Measurements from ENCODE around the gene S100B.
A peak's percentile ranks its signal among the peaks of the same experiment; 100 is the strongest.
"Not testable (repeated sequence)": the region's sequence is repeated elsewhere in the genome, so short reads cannot be mapped to it uniquely, and the experiment has no call there.

The S100B gene

GRCh38 chr21:46604975-46605766, at the start of gene S100B:
S100B (minus strand) TSS chr21:46605082; CDS start chr21:46602415, 2,667 bp downstream.
- no peak for DNase-seq

GRCh38 chr21:46651121-46651520, 46.2 kb upstream of the S100B start:
- DNase-seq: no peak

GRCh38 chr21:46650476-46651098, 45.7 kb upstream of the S100B start:
- DNase-seq: no peak

- no peak for DNase-seq
Observed at GRCh38 chr21:46649356-46649755, 44.5 kb upstream of the S100B start.

- no peak for DNase-seq
Observed at GRCh38 chr21:46648539-46648938, 43.7 kb upstream of the S100B start.

GRCh38 chr21:46646541-46647154, 41.8 kb upstream of the S100B start:
- DNase-seq: no peak

- no peak for DNase-seq
Observed at GRCh38 chr21:46645840-46646239, 41.0 kb upstream of the S100B start.

- DNase-seq: no peak
Observed at GRCh38 chr21:46643379-46644177, 38.7 kb upstream of the S100B start.

GRCh38 chr21:46641656-46642055, 36.8 kb upstream of the S100B start:
- no peak for DNase-seq

GRCh38 chr21:46639489-46640386, 34.9 kb upstream of the S100B start:
- no peak for DNase-seq

GRCh38 chr21:46637952-46638746, 33.3 kb upstream of the S100B start:
- DNase-seq: no peak

GRCh38 chr21:46636550-46637285, 31.8 kb upstream of the S100B start:
- no peak for DNase-seq

- DNase-seq: no peak
Observed at GRCh38 chr21:46636181-46636512, 31.3 kb upstream of the S100B start.

- peak; percentile 95 for DNase-seq
Observed at GRCh38 chr21:46635324-46636180, 30.7 kb upstream of the S100B start, which contains the start of gene PRMT2. PRMT2 (plus strand) TSS chr21:46635674; CDS start chr21:46636952, 1,278 bp downstream.

GRCh38 chr21:46634966-46635323, 30.1 kb upstream of the S100B start:
- no peak for DNase-seq

- DNase-seq: no peak
Observed at GRCh38 chr21:46634427-46634826, 29.5 kb upstream of the S100B start.

- no peak for DNase-seq
Observed at GRCh38 chr21:46633566-46633965, 28.7 kb upstream of the S100B start.

- DNase-seq: not testable (repeated sequence)
Observed at GRCh38 chr21:46630915-46631314, 26.0 kb upstream of the S100B start.

GRCh38 chr21:46628868-46629267, 24.0 kb upstream of the S100B start:
- no peak for DNase-seq

GRCh38 chr21:46627726-46628125, 22.8 kb upstream of the S100B start:
- no peak for DNase-seq
